Endodermal cell (in vitro differentiated cells): ENCODE data around the gene BGN. TPM values are rescaled to one million over a fixed set of nuclear protein-coding genes. Genes with fewer than 3 reads are reported as not detected.

Experiments used
- DNase-seq: peaks from one replicate; pipeline ENCODE4 v3.0.0-alpha.2; 2017
- H3K27ac ChIP-seq: 2 replicates; pipeline ENCODE4 v1.5.1; 2013; ENCODE audit warnings: mild to moderate bottlenecking, low read depth, low read length, moderate library complexity
- H3K27me3 ChIP-seq: 2 replicates; pipeline ENCODE4 v1.6.1; 2013; ENCODE audit warnings: mild to moderate bottlenecking, low read length, moderate library complexity; ENCODE audit not compliant: insufficient read depth, control insufficient read depth, poor library complexity, severe bottlenecking
- H3K36me3 ChIP-seq: 2 replicates; pipeline ENCODE4 v1.7.0; 2013; ENCODE audit warnings: mild to moderate bottlenecking, low read length, moderate library complexity; ENCODE audit not compliant: control insufficient read depth, insufficient read depth
- H3K4me1 ChIP-seq: one replicate; pipeline ENCODE4 v1.7.0; 2013; ENCODE audit warnings: low read length; ENCODE audit not compliant: control insufficient read depth, insufficient read depth
- H3K4me3 ChIP-seq: 2 replicates; pipeline ENCODE4 v1.5.1; 2013; ENCODE audit warnings: mild to moderate bottlenecking, low read length, moderate library complexity
- H3K9ac ChIP-seq: 2 replicates; pipeline ENCODE4 v1.6.1; 2013; ENCODE audit warnings: mild to moderate bottlenecking, low read length, moderate library complexity; ENCODE audit not compliant: poor library complexity, severe bottlenecking; ENCODE audit errors: extremely low read depth
- H3K9me3 ChIP-seq: 2 replicates; pipeline ENCODE4 v1.6.1; 2013; ENCODE audit warnings: mild to moderate bottlenecking, low read length, moderate library complexity; ENCODE audit not compliant: control insufficient read depth
- H3K27ac Mint-ChIP-seq: 2 replicates; pipeline ENCODE4 v1.8.0; 2020; ENCODE audit warnings: mixed read lengths
- H3K27me3 Mint-ChIP-seq: 2 replicates; pipeline ENCODE4 v1.8.0; 2021; ENCODE audit warnings: mild to moderate bottlenecking, mixed read lengths; ENCODE audit not compliant: insufficient read depth
- H3K36me3 Mint-ChIP-seq: 2 replicates; pipeline ENCODE4 v1.8.0; 2020; ENCODE audit warnings: low read depth, mixed read lengths
- H3K4me1 Mint-ChIP-seq: 2 replicates; pipeline ENCODE4 v1.8.0; 2020; ENCODE audit warnings: mixed read lengths
- H3K4me3 Mint-ChIP-seq: 2 replicates; pipeline ENCODE4 v1.8.0; 2020; ENCODE audit warnings: mild to moderate bottlenecking, moderate library complexity, mixed read lengths
- H3K9me3 Mint-ChIP-seq: 2 replicates; pipeline ENCODE4 v1.8.0; 2020; ENCODE audit warnings: mild to moderate bottlenecking, mixed read lengths
- WGBS, 2 experiments: methylation state at CpG; one replicate each; pipeline versions ENCODE4 v1.1.5 to v1.1.7; 2013; ENCODE audit warnings: missing lambda C conversion rate in 2 of 2, mixed read lengths in 1 of 2; ENCODE audit not compliant: insufficient coverage in 1 of 2, insufficient read length in 1 of 2; 5-methylcytosine and 5-hydroxymethylcytosine counted together
- total RNA-seq, 2 donors: library from RNA; stranded (reverse); fragmentation: NEBNext Ultra II Directional in 1 of 2; extraction: Animal tissue kit (Norgen Biotek cat#: 25700) in 1 of 2; gene quantifications; 2 replicates in 1 of 2; 3 replicates in 1 of 2; pipeline ENCODE4 v1.2.1, GENCODE V29; 2021
- TF ChIP-seq, protein P1 (sequence below): fragments of 200-600 bp; sonication (generic); conservative IDR thresholded peaks from 2 replicates; pipeline ENCODE4 v1.5.0; 2021; ENCODE audit warnings: antibody characterized with exemption, mild to moderate bottlenecking

BGN gene
- total RNA-seq, 2 donors from 2014 or later: 1.2 to 1.6 TPM

DNA sequence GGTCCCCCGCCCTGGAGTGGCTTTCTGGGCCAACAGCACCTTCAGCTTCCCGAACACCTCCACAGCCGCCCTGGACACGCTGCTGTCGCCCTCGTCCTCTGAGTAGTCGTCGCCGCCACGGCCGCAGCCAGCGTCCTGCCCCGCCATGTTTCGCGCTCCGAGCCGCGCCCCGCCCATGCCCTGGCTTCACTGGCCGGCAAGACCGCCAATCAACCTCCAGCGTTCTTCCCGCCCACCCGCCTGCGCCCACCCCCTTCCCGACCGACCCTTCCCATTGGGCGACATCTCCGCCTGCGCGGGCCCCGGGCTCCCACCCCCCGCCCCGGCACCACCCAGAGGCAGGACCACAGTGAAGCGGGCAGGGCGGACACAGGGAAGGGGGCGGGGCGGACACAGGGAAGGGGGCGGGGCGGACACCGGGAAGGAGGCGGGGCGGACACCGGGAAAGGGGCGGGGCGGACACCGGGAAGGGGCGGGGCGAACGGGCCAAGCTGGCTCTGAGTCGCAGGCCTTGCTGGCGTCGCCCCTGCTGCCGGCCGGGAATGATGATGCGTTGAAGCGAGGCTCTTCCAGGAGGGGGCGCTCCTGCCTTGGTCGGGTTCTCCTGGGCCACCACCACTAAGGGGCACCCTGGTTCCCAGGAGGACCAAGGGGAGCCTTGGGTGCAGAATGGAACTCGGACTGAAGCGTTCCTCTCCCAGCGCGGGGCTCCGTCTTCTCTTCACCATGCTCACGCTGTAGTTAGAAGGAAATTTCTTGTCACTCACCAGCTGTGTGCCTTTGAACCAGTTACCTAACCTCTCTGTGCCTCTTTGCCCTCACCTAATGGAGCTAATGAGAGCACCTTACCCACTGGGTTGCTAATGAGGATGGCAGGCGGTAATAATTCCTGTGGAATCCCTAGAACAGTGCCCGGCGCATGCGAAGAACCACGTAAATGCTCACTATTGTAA lies 24.1 kb upstream of the BGN start, which contains the start of gene HAUS7:
HAUS7 (minus strand) TSS at position 166 of the 953 bp plus-strand sequence; CDS start at position 147, 19 bp downstream.
- no peak within 1 kb of the TSS for H3K27ac Mint-ChIP-seq
- no peaks in the 10 kb centered on the region for H3K36me3 ChIP-seq
- peak; percentile 96 for DNase-seq
- WGBS, 2 experiments: 7 to 60% methylated on average over 3 to 53 of the region's 70 CpGs
- TF ChIP-seq, protein P1, sequence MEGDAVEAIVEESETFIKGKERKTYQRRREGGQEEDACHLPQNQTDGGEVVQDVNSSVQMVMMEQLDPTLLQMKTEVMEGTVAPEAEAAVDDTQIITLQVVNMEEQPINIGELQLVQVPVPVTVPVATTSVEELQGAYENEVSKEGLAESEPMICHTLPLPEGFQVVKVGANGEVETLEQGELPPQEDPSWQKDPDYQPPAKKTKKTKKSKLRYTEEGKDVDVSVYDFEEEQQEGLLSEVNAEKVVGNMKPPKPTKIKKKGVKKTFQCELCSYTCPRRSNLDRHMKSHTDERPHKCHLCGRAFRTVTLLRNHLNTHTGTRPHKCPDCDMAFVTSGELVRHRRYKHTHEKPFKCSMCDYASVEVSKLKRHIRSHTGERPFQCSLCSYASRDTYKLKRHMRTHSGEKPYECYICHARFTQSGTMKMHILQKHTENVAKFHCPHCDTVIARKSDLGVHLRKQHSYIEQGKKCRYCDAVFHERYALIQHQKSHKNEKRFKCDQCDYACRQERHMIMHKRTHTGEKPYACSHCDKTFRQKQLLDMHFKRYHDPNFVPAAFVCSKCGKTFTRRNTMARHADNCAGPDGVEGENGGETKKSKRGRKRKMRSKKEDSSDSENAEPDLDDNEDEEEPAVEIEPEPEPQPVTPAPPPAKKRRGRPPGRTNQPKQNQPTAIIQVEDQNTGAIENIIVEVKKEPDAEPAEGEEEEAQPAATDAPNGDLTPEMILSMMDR: peak; percentile 78
- H3K27me3 ChIP-seq: peaks cover 8% of the 10 kb centered on the region
- H3K4me3 ChIP-seq: peak within 1 kb of the TSS; percentile 82
- H3K4me3 Mint-ChIP-seq: peak within 1 kb of the TSS; percentile 74
- H3K27ac ChIP-seq: no peak within 1 kb of the TSS
- H3K9ac ChIP-seq: peak within 1 kb of the TSS; percentile 25
- H3K27me3 Mint-ChIP-seq: peaks cover 14% of the 10 kb centered on the region
- peaks cover 57% of the 10 kb centered on the region for H3K9me3 Mint-ChIP-seq
- H3K4me1 ChIP-seq: no peaks in the 10 kb centered on the region
- no peaks in the 10 kb centered on the region for H3K4me1 Mint-ChIP-seq
- H3K9me3 ChIP-seq: no peaks in the 10 kb centered on the region
- no peaks in the 10 kb centered on the region for H3K36me3 Mint-ChIP-seq

DNA sequence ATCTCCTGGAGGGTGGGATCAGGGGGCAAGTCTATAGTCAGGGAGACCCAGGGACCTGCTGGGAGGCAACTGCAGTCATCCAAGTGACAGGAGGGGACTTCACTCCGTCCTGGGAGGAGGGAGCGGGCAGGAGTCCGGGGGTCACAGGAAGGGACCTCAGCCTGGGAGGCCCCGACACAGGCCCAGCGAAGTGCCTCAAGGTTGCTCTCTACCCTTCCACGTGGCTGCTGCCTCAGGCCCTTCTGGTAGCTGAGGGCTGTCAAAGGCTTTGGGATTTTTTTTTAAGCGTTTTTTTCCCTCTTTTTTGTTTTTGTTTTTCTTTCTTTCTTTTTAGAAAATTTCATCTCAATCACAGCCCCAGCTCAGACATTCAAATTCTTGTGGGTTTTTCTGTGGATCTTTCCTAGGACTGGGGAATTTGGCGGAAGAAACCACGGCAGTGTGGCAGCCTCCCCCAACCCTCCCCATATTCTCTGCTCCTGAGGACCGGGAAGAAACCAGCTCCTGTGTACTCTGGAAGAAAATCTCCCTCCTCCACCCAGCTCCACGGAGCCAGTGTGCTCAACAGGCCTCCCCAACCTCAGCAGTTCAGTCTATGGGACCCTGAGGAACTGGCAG lies 23.0 kb upstream of the BGN start:
- H3K27ac Mint-ChIP-seq: no peak overlapping the region
- WGBS, 2 experiments: 79 to 83% methylated on average over 1 to 10 of the region's 11 CpGs
- no peak overlapping the region for H3K4me3 Mint-ChIP-seq
- Histone ChIP-seq H3K27me3 (peaks cover 9% of the 10 kb centered on the region), H3K4me1 (no peaks in the 10 kb centered on the region), H3K4me3 (no peak overlapping the region), H3K27ac (no peak overlapping the region), H3K9ac (no peak overlapping the region), H3K36me3 (no peaks in the 10 kb centered on the region), H3K9me3 (no peaks in the 10 kb centered on the region)
- no peaks in the 10 kb centered on the region for H3K4me1 Mint-ChIP-seq
- TF ChIP-seq, protein P1: no peak
- H3K27me3 Mint-ChIP-seq: peaks cover 19% of the 10 kb centered on the region
- no peaks in the 10 kb centered on the region for H3K36me3 Mint-ChIP-seq
- DNase-seq: no peak
- peaks cover 55% of the 10 kb centered on the region for H3K9me3 Mint-ChIP-seq

DNA sequence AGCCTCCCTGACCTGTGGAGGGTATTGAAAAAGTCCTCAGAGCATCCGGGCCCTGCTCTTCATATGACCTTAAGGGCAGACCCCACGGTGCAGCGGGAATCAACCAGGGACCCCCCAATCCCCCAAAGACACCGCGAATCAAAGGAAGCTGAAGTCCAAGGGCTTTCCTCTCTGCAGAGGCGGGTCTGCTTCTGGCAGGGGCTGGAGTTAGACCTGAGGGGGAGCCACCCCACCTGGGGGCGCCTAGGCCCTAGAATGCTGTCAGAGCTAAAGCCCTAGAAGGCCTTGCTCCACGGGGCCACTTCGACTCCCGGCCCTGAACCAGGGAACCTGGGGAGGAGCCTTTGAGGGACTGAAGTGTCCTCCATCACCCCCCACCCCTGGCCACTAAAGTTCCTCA lies 21.7 kb upstream of the BGN start:
- DNase-seq: no peak
- Histone ChIP-seq H3K36me3 (no peaks in the 10 kb centered on the region), H3K4me1 (no peaks in the 10 kb centered on the region), H3K9ac (no peak overlapping the region), H3K4me3 (no peak overlapping the region), H3K9me3 (no peaks in the 10 kb centered on the region), H3K27ac (no peak overlapping the region), H3K27me3 (peaks cover 9% of the 10 kb centered on the region)
- 93% methylated on average over 8 of the region's 10 CpGs; no CpG with 5 or more reads in 1 of the 2 experiments for WGBS, 2 experiments
- Mint-ChIP-seq H3K9me3 (peaks cover 52% of the 10 kb centered on the region), H3K4me3 (no peak overlapping the region), H3K27ac (no peak overlapping the region), H3K36me3 (no peaks in the 10 kb centered on the region), H3K4me1 (peaks cover 2% of the 10 kb centered on the region), H3K27me3 (peaks cover 19% of the 10 kb centered on the region)
- TF ChIP-seq, protein P1: no peak
